Vagina (tissue), 2 donors: ENCODE measurements around the gene FANCE.

Experiments
- CTCF ChIP-seq, 3 experiments: fragments of 450-650 bp in 2 of 3; fragments of 200-600 bp in 1 of 3; sonication (generic) in 1 of 3; IDR thresholded peaks; one replicate each; pipeline ENCODE4 v1.5.1; 2017 to 2019; ENCODE audit warnings: antibody characterized with exemption in 3 of 3, mild to moderate bottlenecking in 2 of 3, moderate library complexity in 2 of 3
- POLR2A ChIP-seq, 2 donors: fragments of 450-650 bp; IDR thresholded peaks; one replicate each; pipeline ENCODE4 v1.6.1; 2017; ENCODE audit warnings: antibody characterized with exemption in 2 of 2, mild to moderate bottlenecking in 2 of 2, moderate library complexity in 2 of 2
- POLR2AphosphoS5 ChIP-seq, 2 donors: sonication (generic); formaldehyde crosslinking; IDR thresholded peaks; one replicate each; pipeline ENCODE4 v1.9.0; 2017; ENCODE audit warnings: antibody characterized with exemption in 2 of 2, mild to moderate bottlenecking in 2 of 2, low read depth in 1 of 2; ENCODE audit not compliant: insufficient read depth in 1 of 2

- TF ChIP-seq CTCF (IDR thresholded peaks at IDR 0.05): peak in 1 of 3 experiments; percentile 22
- TF ChIP-seq POLR2A (IDR thresholded peaks at IDR 0.05): peak in 1 of 2 donors; percentile 82
- no peak for TF ChIP-seq POLR2AphosphoS5 (IDR thresholded peaks at IDR 0.05; ENCODE audit: insufficient read depth in 1 of 2, low read depth in 1 of 2)
These were observed 44.9 kb downstream of the FANCE start, which contains the start of gene TEAD3 for GRCh38 chr6:35496841-35497570.
